H1 (cell line): ENCODE data around the gene ALLC. TPM values are rescaled to one million over a fixed set of nuclear protein-coding genes. Genes with fewer than 3 reads are reported as not detected.

Experiments
- CTCF ChIA-PET: fragments of 300-600 bp; sonication (Branson Sonifier 250); formaldehyde crosslinking; loops from one replicate; lab custom pipeline; 2021; ENCODE audit not compliant: partially characterized antibody; lab: Charles Lee
- POLR2A ChIA-PET: fragments of 300-600 bp; sonication (Branson Sonifier 250); formaldehyde crosslinking; loops from one replicate; lab custom pipeline; 2021; ENCODE audit warnings: inconsistent platforms; ENCODE audit not compliant: partially characterized antibody; lab: Charles Lee
- DNase-seq, 2 experiments: peaks; one replicate each; pipeline versions ENCODE4 v3.0.0 to v3.0.0-alpha.2; 2010 to 2022; ENCODE audit warnings: low spot score in 2 of 2, low read depth in 1 of 2, mixed read lengths in 1 of 2
- FAIRE-seq: peaks from 2 replicates; lab custom pipeline; 2011; peaks lifted over from hg19 to GRCh38; lab: Jason Lieb, UNC
- H2AFZ ChIP-seq: 2 replicates; pipeline ENCODE4 v1.8.1; 2012; ENCODE audit warnings: low read length, inconsistent platforms
- H2AK5ac ChIP-seq: 2 replicates; pipeline ENCODE4 v1.6.1; 2013; ENCODE audit warnings: low read depth, low read length
- H2BK120ac ChIP-seq: replicated peaks from 2 replicates; pipeline ENCODE3; 2013; ENCODE audit warnings: low read depth, low read length, inconsistent platforms
- H2BK12ac ChIP-seq: 2 replicates; pipeline ENCODE4 v1.6.1; 2013; ENCODE audit warnings: low read depth, low read length
- H2BK15ac ChIP-seq: 2 replicates; pipeline ENCODE4 v1.6.1; 2013; ENCODE audit warnings: low read length
- H2BK20ac ChIP-seq: 2 replicates; pipeline ENCODE4 v1.6.1; 2013; ENCODE audit warnings: low read length
- H2BK5ac ChIP-seq: 2 replicates; pipeline ENCODE4 v1.6.1; 2013; ENCODE audit warnings: low read depth, low read length
- H3K14ac ChIP-seq: 2 replicates; pipeline ENCODE4 v1.6.1; 2013; ENCODE audit warnings: inconsistent platforms; ENCODE audit not compliant: insufficient read length
- H3K18ac ChIP-seq: 2 replicates; pipeline ENCODE4 v1.6.1; 2013; ENCODE audit warnings: low read length; ENCODE audit errors: extremely low read depth
- H3K23ac ChIP-seq: 2 replicates; pipeline ENCODE4 v1.6.1; 2013; ENCODE audit warnings: inconsistent platforms; ENCODE audit not compliant: insufficient read length
- H3K23me2 ChIP-seq: 2 replicates; pipeline ENCODE4 v1.6.1; 2013; ENCODE audit warnings: low read depth, low read length
- H3K27ac ChIP-seq: 2 replicates; pipeline ENCODE4 v1.6.1; 2011; ENCODE audit warnings: low read depth, low read length, inconsistent platforms
- H3K27me3 ChIP-seq, 4 experiments: replicated peaks in 1 of 4; 1 replicate in 1 of 4; 2 replicates in 3 of 4; pipeline versions ENCODE4 v1.6.1 to v1.8.1; 2011 to 2013; ENCODE audit warnings: low read length in 3 of 4, mild to moderate bottlenecking in 3 of 4, inconsistent platforms in 2 of 4, mixed read lengths in 2 of 4, moderate library complexity in 1 of 4; ENCODE audit not compliant: control insufficient read depth in 3 of 4, insufficient read depth in 3 of 4; ENCODE audit errors: extremely low read depth in 1 of 4
- H3K36me3 ChIP-seq, 4 experiments: 2 replicates each; pipeline versions ENCODE4 v1.6.1 to v1.8.1; 2011 to 2013; ENCODE audit warnings: mild to moderate bottlenecking in 4 of 4, low read length in 3 of 4, moderate library complexity in 2 of 4, control low read depth in 1 of 4, inconsistent platforms in 1 of 4; ENCODE audit not compliant: insufficient read depth in 4 of 4, control insufficient read depth in 2 of 4
- H3K4ac ChIP-seq: replicated peaks from 2 replicates; pipeline ENCODE3; 2013; ENCODE audit warnings: low read length, low read depth, mixed read lengths, inconsistent platforms; ENCODE audit not compliant: insufficient read length
- H3K4me1 ChIP-seq, 4 experiments: replicated peaks in 1 of 4; 1 replicate in 1 of 4; 2 replicates in 3 of 4; pipeline versions ENCODE4 v1.6.1 to v1.8.1; 2011 to 2013; ENCODE audit warnings: low read length in 3 of 4, inconsistent platforms in 2 of 4, mixed read lengths in 1 of 4; ENCODE audit not compliant: insufficient read depth in 4 of 4, control insufficient read depth in 3 of 4
- H3K4me2 ChIP-seq, 2 experiments: 2 replicates each; pipeline versions ENCODE4 v1.6.1 to v1.8.1; 2011 to 2013; ENCODE audit warnings: low read depth in 2 of 2, low read length in 2 of 2, control low read depth in 1 of 2, inconsistent platforms in 1 of 2, mild to moderate bottlenecking in 1 of 2; ENCODE audit not compliant: insufficient read depth in 1 of 2
- H3K4me3 ChIP-seq, 4 experiments: fragments of 200-600, 300-600 bp in 1 of 4; sonication (generic), shearing (Covaris generic), sonication (Bioruptor Twin) in 1 of 4; 2 replicates each; pipeline versions ENCODE4 v1.5.1 to v1.8.1; 2011 to 2016; ENCODE audit warnings: low read length in 4 of 4, low read depth in 3 of 4, control low read depth in 2 of 4, inconsistent platforms in 2 of 4, mild to moderate bottlenecking in 2 of 4, mixed read lengths in 1 of 4, moderate library complexity in 1 of 4; ENCODE audit not compliant: insufficient read depth in 2 of 4; ENCODE audit errors: extremely low read depth in 1 of 4
- H3K56ac ChIP-seq: replicated peaks from 2 replicates; pipeline ENCODE3; 2013; ENCODE audit warnings: low read depth, mild to moderate bottlenecking, mixed read lengths, low read length, inconsistent platforms; ENCODE audit not compliant: insufficient read length
- H3K79me1 ChIP-seq: 2 replicates; pipeline ENCODE4 v1.6.1; 2013; ENCODE audit warnings: low read depth, low read length, control low read depth
- H3K79me2 ChIP-seq, 2 experiments: 2 replicates each; pipeline versions ENCODE4 v1.6.1 to v1.8.1; 2012 to 2013; ENCODE audit warnings: low read length in 2 of 2, mild to moderate bottlenecking in 2 of 2, inconsistent platforms in 1 of 2; ENCODE audit not compliant: insufficient read depth in 2 of 2, control insufficient read depth in 1 of 2
- H3K9ac ChIP-seq, 4 experiments: replicated peaks in 1 of 4; 1 replicate in 1 of 4; 2 replicates in 3 of 4; pipeline versions ENCODE4 v1.6.1 to v1.8.1; 2011 to 2013; ENCODE audit warnings: low read depth in 3 of 4, low read length in 3 of 4, control low read depth in 2 of 4, mild to moderate bottlenecking in 2 of 4, moderate library complexity in 2 of 4, inconsistent platforms in 1 of 4; ENCODE audit errors: extremely low read depth in 1 of 4
- H3K9me3 ChIP-seq, 2 experiments: 2 replicates each; pipeline versions ENCODE4 v1.6.1 to v1.8.1; 2012 to 2013; ENCODE audit warnings: mild to moderate bottlenecking in 2 of 2, moderate library complexity in 2 of 2, control low read depth in 1 of 2, inconsistent platforms in 1 of 2, low read depth in 1 of 2, low read length in 1 of 2, mixed read lengths in 1 of 2; ENCODE audit not compliant: insufficient read depth in 2 of 2
- H4K20me1 ChIP-seq, 2 experiments: replicated peaks in 1 of 2; 2 replicates each; pipeline versions ENCODE3 to v1.8.1; 2011 to 2013; ENCODE audit warnings: inconsistent platforms in 2 of 2, low read length in 2 of 2, mild to moderate bottlenecking in 1 of 2; ENCODE audit not compliant: insufficient read depth in 2 of 2, control insufficient read depth in 1 of 2
- H4K5ac ChIP-seq: 2 replicates; pipeline ENCODE4 v1.6.1; 2013; ENCODE audit warnings: low read length, low read depth, mixed read lengths, inconsistent platforms; ENCODE audit not compliant: insufficient read length
- H4K8ac ChIP-seq: 2 replicates; pipeline ENCODE4 v1.8.0; 2013; ENCODE audit warnings: mild to moderate bottlenecking, moderate library complexity, low read length, inconsistent platforms; ENCODE audit not compliant: insufficient read depth; ENCODE audit errors: extremely low read depth
- H4K91ac ChIP-seq: replicated peaks from 2 replicates; pipeline ENCODE3; 2013; ENCODE audit warnings: low read length, mixed read lengths, inconsistent platforms; ENCODE audit not compliant: insufficient read length
- BCL11A ChIP-seq, 2 experiments: IDR thresholded peaks; one replicate each; pipeline ENCODE4 v1.6.1; 2011; ENCODE audit warnings: low read depth in 2 of 2, low read length in 2 of 2, mild to moderate bottlenecking in 2 of 2
- MAFK ChIP-seq: IDR thresholded peaks from 2 replicates; pipeline ENCODE4 v1.6.1; 2012; ENCODE audit warnings: low read depth, mild to moderate bottlenecking, improper control_type of control experiment, low read length
- SRF ChIP-seq: IDR thresholded peaks from 2 replicates; pipeline ENCODE4 v1.6.1; 2011; ENCODE audit warnings: mild to moderate bottlenecking, low read depth, low read length, moderate library complexity
- TEAD4 ChIP-seq: IDR thresholded peaks from 2 replicates; pipeline ENCODE4 v1.6.1; 2012; ENCODE audit warnings: low read depth, low read length, inconsistent platforms, mixed read lengths
- polyA plus RNA-seq, 7 experiments: library from polyadenylated mRNA; depleted of rRNA in 3 of 7; stranded (reverse) in 5 of 7; unstranded in 2 of 7; fragments of >200 nt in 5 of 7; fragments of 200-250 nt in 2 of 7; gene quantifications; 1 replicate in 5 of 7; 2 replicates in 1 of 7; 4 replicates in 1 of 7; pipeline versions ENCODE4 v1.2.1 to v1.2.3, GENCODE V29; 2011 to 2013; ENCODE audit warnings: missing spikeins in 2 of 7, mixed read lengths in 2 of 7
- total RNA-seq: library from RNA; stranded (reverse); fragmentation: NEBNext Ultra II Directional; extraction: Animal tissue kit (Norgen Biotek cat#: 25700); gene quantifications from 2 replicates; pipeline ENCODE4 v1.2.1, GENCODE V29; 2021

Gene ALLC
- total and polyA plus RNA-seq, 2 of the 8 experiments (the other 6 are each of a cell fraction or from before 2014, with no cell fraction given) = not detected

DNA sequence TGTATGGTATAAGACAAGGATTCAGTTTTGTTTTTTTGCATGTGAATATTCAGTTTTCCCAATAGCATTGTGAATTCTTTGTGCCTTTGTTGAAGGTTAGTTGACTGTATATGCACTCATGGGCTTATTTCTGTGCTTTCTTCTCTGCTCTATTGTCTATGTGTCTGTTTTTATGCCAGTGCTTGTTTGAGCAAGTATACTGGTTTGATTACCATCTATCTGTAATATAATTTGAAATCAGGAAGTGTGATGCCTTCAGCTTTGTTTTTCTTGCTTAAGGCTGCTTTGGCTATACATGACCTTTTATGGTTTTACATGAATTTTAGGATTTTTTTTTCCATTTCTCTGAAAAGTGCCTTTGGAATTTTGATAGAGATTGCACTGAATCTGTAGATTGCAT is 39.6 kb upstream of the ALLC start:
- H3K36me3 ChIP-seq = no peaks in the 10 kb centered on the region
- H2AK5ac ChIP-seq = no peak overlapping the region
- no peak overlapping the region for H2BK5ac ChIP-seq
- no peak overlapping the region for H4K5ac ChIP-seq
- ChIA-PET POLR2A (no interaction called here), CTCF (interaction anchor here (2.0 kb wide), 1 partner anchor 10 kb away, joined by 5 read pairs; no protein-coding TSS in a partner anchor)
- H3K27me3 ChIP-seq = no peaks in the 10 kb centered on the region
- no peak overlapping the region for H3K4me2 ChIP-seq
- peaks cover 8 to 18% of the 10 kb centered on the region in 2 experiments; a peak in 2 of 4 replicates for H3K9me3 ChIP-seq
- no peak overlapping the region for H3K4ac ChIP-seq
- no peaks in the 10 kb centered on the region for H3K4me1 ChIP-seq
- no peak overlapping the region for H3K56ac ChIP-seq
- no peak overlapping the region for H2BK12ac ChIP-seq
- H3K23ac ChIP-seq = no peak overlapping the region
- no peak overlapping the region for H4K91ac ChIP-seq
- H2BK15ac ChIP-seq = no peak overlapping the region
- no peak overlapping the region for H3K18ac ChIP-seq
- H3K4me3 ChIP-seq = no peak overlapping the region
- H3K9ac ChIP-seq = no peak overlapping the region
- no peak overlapping the region for H3K27ac ChIP-seq
- no peaks in the 10 kb centered on the region for H3K23me2 ChIP-seq
- H2AFZ ChIP-seq = no peak overlapping the region
- DNase-seq = no peak
- FAIRE-seq = no peak
- H3K79me1 ChIP-seq = no peaks in the 10 kb centered on the region
- no peak overlapping the region for H2BK20ac ChIP-seq
- no peak overlapping the region for H3K14ac ChIP-seq
- H4K8ac ChIP-seq = no peak overlapping the region
- TF ChIP-seq MAFK (no peak), SRF (no peak), TEAD4 (no peak), BCL11A (IDR thresholded peaks at IDR 0.05; ENCODE audit: low read depth in 2 of 2, low read length in 2 of 2) (no peak)
- TF ChIP-seq, all 59 proteins: peak for 0
- Histone ChIP-seq H2BK120ac (no peak overlapping the region), H4K20me1 (no peaks in the 10 kb centered on the region), H3K79me2 (no peaks in the 10 kb centered on the region)
